Body of pancreas (tissue), 4 donors: ENCODE results near the gene RMI2.

Experiments
- CTCF ChIP-seq, 7 experiments: fragments of 450-650 bp in 4 of 7; fragments of 200-600 bp in 3 of 7; sonication (generic) in 3 of 7; IDR thresholded peaks; one replicate each; pipeline ENCODE4 v1.5.1; 2016 to 2019; ENCODE audit warnings: antibody characterized with exemption in 7 of 7
- POLR2A ChIP-seq, 3 donors: fragments of 450-650 bp; IDR thresholded peaks; one replicate each; pipeline ENCODE4 v1.6.1; 2016; ENCODE audit warnings: antibody characterized with exemption in 3 of 3, mild to moderate bottlenecking in 2 of 3

GRCh38 chr16:11328172-11329070, 16.8 kb upstream of the RMI2 start:
- TF ChIP-seq CTCF (IDR thresholded peaks at IDR 0.05) (no peak), POLR2A (IDR thresholded peaks at IDR 0.05) (no peak)
